Measurements from ENCODE around the gene HSD17B2. TPM values are rescaled to one million over a fixed set of nuclear protein-coding genes. Genes with fewer than 3 reads are reported as not detected.

The HSD17B2 gene
- total and polyA plus RNA-seq, 2 of the 4 experiments (the other 2 are of a cell fraction), result 0.12 to 0.18 TPM

- no peak overlapping the region for H2AK9ac ChIP-seq (replicated peaks; ENCODE audit: low read depth, low read length, poor library complexity)
- H2AFZ ChIP-seq (replicated peaks; ENCODE audit: low read length, poor library complexity), result no peak overlapping the region
- no peak overlapping the region for H2BK5ac ChIP-seq (ENCODE audit: low read depth, low read length, poor library complexity, severe bottlenecking)
- no peak overlapping the region for H4K8ac ChIP-seq (ENCODE audit: low read depth in 2 of 2, low read length in 2 of 2)
- no peak overlapping the region for H4K91ac ChIP-seq (ENCODE audit: insufficient read depth, low read depth, low read length)
- ATAC-seq (ENCODE audit: low read depth), result no peak
- WGBS, 2 experiments (ENCODE audit: extremely low coverage in 2 of 2, insufficient read length in 1 of 2), result 100% methylated on average over 2 of the region's 4 CpGs; no CpG with 5 or more reads in 1 of the 2 experiments
- H3K9me1 ChIP-seq (ENCODE audit: insufficient read depth, low read length), result no peaks in the 10 kb centered on the region
- H2BK15ac ChIP-seq (ENCODE audit: low read depth, low read length), result no peak overlapping the region
- no peaks in the 10 kb centered on the region for H3K36me3 ChIP-seq (ENCODE audit: control insufficient read depth, insufficient read depth, low read length)
- H3K9me3 ChIP-seq (ENCODE audit: control insufficient read depth, insufficient read depth, low read length), result no peaks in the 10 kb centered on the region
- in situ Hi-C loops (cut with MboI; ENCODE audit: low sequenced_read_pairs), result no loop called here
- no peak overlapping the region for H4K5ac ChIP-seq (ENCODE audit: low read depth, low read length)
- TF ChIP-seq FOS (IDR thresholded peaks at IDR 0.05; ENCODE audit: low read depth, low read length), result no peak
- TF ChIP-seq MAZ (IDR thresholded peaks at IDR 0.05; ENCODE audit: borderline replicate concordance, low read depth, low read length), result no peak
- TF ChIP-seq, protein P1, sequence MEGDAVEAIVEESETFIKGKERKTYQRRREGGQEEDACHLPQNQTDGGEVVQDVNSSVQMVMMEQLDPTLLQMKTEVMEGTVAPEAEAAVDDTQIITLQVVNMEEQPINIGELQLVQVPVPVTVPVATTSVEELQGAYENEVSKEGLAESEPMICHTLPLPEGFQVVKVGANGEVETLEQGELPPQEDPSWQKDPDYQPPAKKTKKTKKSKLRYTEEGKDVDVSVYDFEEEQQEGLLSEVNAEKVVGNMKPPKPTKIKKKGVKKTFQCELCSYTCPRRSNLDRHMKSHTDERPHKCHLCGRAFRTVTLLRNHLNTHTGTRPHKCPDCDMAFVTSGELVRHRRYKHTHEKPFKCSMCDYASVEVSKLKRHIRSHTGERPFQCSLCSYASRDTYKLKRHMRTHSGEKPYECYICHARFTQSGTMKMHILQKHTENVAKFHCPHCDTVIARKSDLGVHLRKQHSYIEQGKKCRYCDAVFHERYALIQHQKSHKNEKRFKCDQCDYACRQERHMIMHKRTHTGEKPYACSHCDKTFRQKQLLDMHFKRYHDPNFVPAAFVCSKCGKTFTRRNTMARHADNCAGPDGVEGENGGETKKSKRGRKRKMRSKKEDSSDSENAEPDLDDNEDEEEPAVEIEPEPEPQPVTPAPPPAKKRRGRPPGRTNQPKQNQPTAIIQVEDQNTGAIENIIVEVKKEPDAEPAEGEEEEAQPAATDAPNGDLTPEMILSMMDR (conservative IDR thresholded peaks at IDR 0.05; ENCODE audit: low read depth, low read length), result no peak
- no peak for TF ChIP-seq MXI1 (IDR thresholded peaks at IDR 0.05; ENCODE audit: borderline replicate concordance, low read depth, low read length)
- TF ChIP-seq POLR2A (IDR thresholded peaks at IDR 0.05; ENCODE audit: low read depth, low read length), result no peak
- no peak for TF ChIP-seq CHD1 (IDR thresholded peaks at IDR 0.05; ENCODE audit: low read depth, low read length)
- no peak for TF ChIP-seq ELK1 (IDR thresholded peaks at IDR 0.05; ENCODE audit: borderline replicate concordance, low read depth, low read length)
- no peak for TF ChIP-seq BHLHE40 (IDR thresholded peaks at IDR 0.05; ENCODE audit: low read depth, low read length)
- TF ChIP-seq RAD21 (IDR thresholded peaks at IDR 0.05; ENCODE audit: low read length), result no peak
- TF ChIP-seq MAFK (IDR thresholded peaks at IDR 0.05; ENCODE audit: low read depth, low read length), result no peak
- H2BK120ac ChIP-seq (ENCODE audit: low read depth, low read length), result no peak overlapping the region
- dilution Hi-C loops (cut with HindIII; ENCODE audit: low sequenced_read_pairs, unreplicated experiment), result no loop called here
- intact Hi-C loops (cut with micrococcal nuclease), result no loop called here
- no TSS peak for BruUV-seq (replicated peaks)
- no peak overlapping the region for H3K4ac ChIP-seq (ENCODE audit: low read depth, low read length)
- H3K18ac ChIP-seq (ENCODE audit: low read depth, low read length), result no peak overlapping the region
- no peak overlapping the region for H3K27ac ChIP-seq (ENCODE audit: insufficient read depth, low read length)
- no peak overlapping the region for H2AK5ac ChIP-seq (ENCODE audit: low read depth, low read length)
- H3K14ac ChIP-seq (replicated peaks; ENCODE audit: low read depth, low read length), result no peak overlapping the region
- H3K9ac ChIP-seq (ENCODE audit: low read depth, low read length), result no peak overlapping the region
- H3K4me2 ChIP-seq (ENCODE audit: low read depth, low read length), result no peak overlapping the region
- H4K20me1 ChIP-seq (ENCODE audit: insufficient read depth, low read length), result no peaks in the 10 kb centered on the region
- H3K4me3 ChIP-seq (ENCODE audit: insufficient read depth, low read depth, low read length), result no peak overlapping the region
- ChIA-PET POLR2A (ENCODE audit: unreplicated experiment) (no interaction called here), CTCF (no interaction called here)
- no peaks in the 10 kb centered on the region for H3K79me1 ChIP-seq (ENCODE audit: low read depth in 1 of 2, low read length in 2 of 2)
- no peak for DNase-seq
- H3K27me3 ChIP-seq (ENCODE audit: control insufficient read depth, insufficient read depth, low read length), result peaks cover 3% of the 10 kb centered on the region; the same call in 1 of the 2 replicates
- H3K56ac ChIP-seq (ENCODE audit: extremely low read depth, insufficient read depth, low read length), result no peak overlapping the region
- H3K23ac ChIP-seq (ENCODE audit: low read depth, low read length), result no peak overlapping the region
- no peak overlapping the region for H2BK20ac ChIP-seq (ENCODE audit: low read depth, low read length)
- no peaks in the 10 kb centered on the region for H3K4me1 ChIP-seq (ENCODE audit: control insufficient read depth, insufficient read depth, low read length)
Observed at GRCh38 chr16:82050909-82051357, 15.9 kb downstream of the HSD17B2 start.

Measured in IMR-90 (cell line).